Measurements from ENCODE around the gene SLC6A1. TPM values are rescaled to one million over a fixed set of nuclear protein-coding genes. Genes with fewer than 3 reads are reported as not detected.

SLC6A1 gene
- total and polyA plus RNA-seq, 2 of the 4 experiments (the other 2 are of a cell fraction), result 0.02 TPM; not detected in 1

DNA sequence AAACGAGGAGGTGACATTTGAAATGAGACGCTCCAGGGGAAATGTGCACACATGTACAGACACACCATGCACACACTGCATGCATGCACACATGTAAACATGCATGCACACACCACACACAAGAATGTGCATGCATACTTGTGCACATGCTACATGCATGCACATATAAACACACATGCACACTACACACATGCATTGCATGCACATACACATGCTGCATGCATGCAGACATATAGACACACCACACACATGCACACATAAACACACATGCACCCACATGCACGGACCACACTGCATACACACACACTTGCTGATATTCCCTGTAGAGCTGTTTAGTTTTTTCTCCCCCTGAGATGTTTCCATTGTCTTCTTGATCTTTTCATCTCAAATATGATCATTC is 37.8 kb upstream of the SLC6A1 start:
- H3K27me3 ChIP-seq (ENCODE audit: control insufficient read depth, insufficient read depth, low read length), result peaks cover 44% of the 10 kb centered on the region
- H3K79me1 ChIP-seq (ENCODE audit: low read depth in 1 of 2, low read length in 2 of 2), result no peaks in the 10 kb centered on the region
- ATAC-seq (ENCODE audit: low read depth) (no peak), DNase-seq (no peak)
- H2AK9ac ChIP-seq (replicated peaks; ENCODE audit: low read depth, low read length, poor library complexity), result no peak overlapping the region
- no peak overlapping the region for H2AFZ ChIP-seq (replicated peaks; ENCODE audit: low read length, poor library complexity)
- no peaks in the 10 kb centered on the region for H3K36me3 ChIP-seq (ENCODE audit: control insufficient read depth, insufficient read depth, low read length)
- H4K8ac ChIP-seq (ENCODE audit: low read depth in 2 of 2, low read length in 2 of 2), result no peak overlapping the region
- H2BK5ac ChIP-seq (ENCODE audit: low read depth, low read length, poor library complexity, severe bottlenecking), result no peak overlapping the region
- in situ Hi-C loops (cut with MboI; ENCODE audit: low sequenced_read_pairs) (loop anchor here (5.0 kb wide), 1 partner anchor 103 kb away; no protein-coding TSS in a partner anchor), dilution Hi-C loops (cut with HindIII; ENCODE audit: low sequenced_read_pairs, unreplicated experiment) (no loop called here), intact Hi-C loops (cut with micrococcal nuclease) (no loop called here)
- no peak overlapping the region for H3K9ac ChIP-seq (ENCODE audit: low read depth, low read length)
- H3K14ac ChIP-seq (replicated peaks; ENCODE audit: low read depth, low read length), result no peak overlapping the region
- no TSS peak for BruUV-seq (replicated peaks)
- no peak overlapping the region for H3K27ac ChIP-seq (ENCODE audit: insufficient read depth, low read length)
- no peak overlapping the region for H4K91ac ChIP-seq (ENCODE audit: insufficient read depth, low read depth, low read length)
- no peak overlapping the region for H3K4me2 ChIP-seq (ENCODE audit: low read depth, low read length)
- H3K23ac ChIP-seq (ENCODE audit: low read depth, low read length), result no peak overlapping the region
- H2BK120ac ChIP-seq (ENCODE audit: low read depth, low read length), result no peak overlapping the region
- no peak overlapping the region for H3K56ac ChIP-seq (ENCODE audit: extremely low read depth, insufficient read depth, low read length)
- no peak overlapping the region for H2AK5ac ChIP-seq (ENCODE audit: low read depth, low read length)
- ChIA-PET POLR2A (ENCODE audit: unreplicated experiment) (interaction anchor here (0.5 kb wide), 1 partner anchor 7 kb away, joined by 3 read pairs; no protein-coding TSS in a partner anchor), CTCF (no interaction called here)
- no peak overlapping the region for H2BK15ac ChIP-seq (ENCODE audit: low read depth, low read length)
- 88% methylated on average over 1 of the region's 3 CpGs; no CpG with 5 or more reads in 1 of the 2 experiments for WGBS, 2 experiments (ENCODE audit: extremely low coverage in 2 of 2, insufficient read length in 1 of 2)
- no peak overlapping the region for H3K4me3 ChIP-seq (ENCODE audit: insufficient read depth, low read depth, low read length)
- TF ChIP-seq RFX5 (IDR thresholded peaks at IDR 0.05; ENCODE audit: low read depth, low read length), result no peak
- no peak for TF ChIP-seq FOS (IDR thresholded peaks at IDR 0.05; ENCODE audit: low read depth, low read length)
- no peak for TF ChIP-seq CEBPB (IDR thresholded peaks at IDR 0.05; ENCODE audit: low read depth, low read length)
- no peak for TF ChIP-seq MXI1 (IDR thresholded peaks at IDR 0.05; ENCODE audit: borderline replicate concordance, low read depth, low read length)
- TF ChIP-seq POLR2A (IDR thresholded peaks at IDR 0.05; ENCODE audit: low read depth, low read length), result no peak
- TF ChIP-seq, protein P1, sequence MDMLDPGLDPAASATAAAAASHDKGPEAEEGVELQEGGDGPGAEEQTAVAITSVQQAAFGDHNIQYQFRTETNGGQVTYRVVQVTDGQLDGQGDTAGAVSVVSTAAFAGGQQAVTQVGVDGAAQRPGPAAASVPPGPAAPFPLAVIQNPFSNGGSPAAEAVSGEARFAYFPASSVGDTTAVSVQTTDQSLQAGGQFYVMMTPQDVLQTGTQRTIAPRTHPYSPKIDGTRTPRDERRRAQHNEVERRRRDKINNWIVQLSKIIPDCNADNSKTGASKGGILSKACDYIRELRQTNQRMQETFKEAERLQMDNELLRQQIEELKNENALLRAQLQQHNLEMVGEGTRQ (IDR thresholded peaks at IDR 0.05; ENCODE audit: low read depth, low read length), result no peak
- TF ChIP-seq RAD21 (IDR thresholded peaks at IDR 0.05; ENCODE audit: low read length), result no peak
- no peak for TF ChIP-seq NFE2L2 (IDR thresholded peaks at IDR 0.05; ENCODE audit: low read depth, low read length)
- no peak for TF ChIP-seq CHD1 (IDR thresholded peaks at IDR 0.05; ENCODE audit: low read depth, low read length)
- TF ChIP-seq MAFK (IDR thresholded peaks at IDR 0.05; ENCODE audit: low read depth, low read length), result no peak
- no peak for TF ChIP-seq RCOR1 (IDR thresholded peaks at IDR 0.05; ENCODE audit: insufficient replicate concordance, low read length)
- TF ChIP-seq CTCF (conservative IDR thresholded peaks at IDR 0.05; ENCODE audit: low read depth, low read length), result no peak
- TF ChIP-seq BHLHE40 (IDR thresholded peaks at IDR 0.05; ENCODE audit: low read depth, low read length), result no peak
- TF ChIP-seq MAZ (IDR thresholded peaks at IDR 0.05; ENCODE audit: borderline replicate concordance, low read depth, low read length), result no peak
- TF ChIP-seq ELK1 (IDR thresholded peaks at IDR 0.05; ENCODE audit: borderline replicate concordance, low read depth, low read length), result no peak
- no peak for TF ChIP-seq SMC3 (IDR thresholded peaks at IDR 0.05; ENCODE audit: low read depth, low read length)
- H2BK20ac ChIP-seq (ENCODE audit: low read depth, low read length), result no peak overlapping the region
- 0 out of 2 replicates have a peak, but pooled peaks cover 4% of the 10 kb centered on the region for H3K9me1 ChIP-seq (ENCODE audit: insufficient read depth, low read length)
- H3K9me3 ChIP-seq (ENCODE audit: control insufficient read depth, insufficient read depth, low read length), result no peaks in the 10 kb centered on the region
- H4K5ac ChIP-seq (ENCODE audit: low read depth, low read length), result no peak overlapping the region
- H3K18ac ChIP-seq (ENCODE audit: low read depth, low read length), result no peak overlapping the region
- H3K4me1 ChIP-seq (ENCODE audit: control insufficient read depth, insufficient read depth, low read length), result no peaks in the 10 kb centered on the region
- 0 out of 2 replicates have a peak, but pooled peaks cover 4% of the 10 kb centered on the region for H4K20me1 ChIP-seq (ENCODE audit: insufficient read depth, low read length)
- no peak overlapping the region for H3K4ac ChIP-seq (ENCODE audit: low read depth, low read length)

Measured in IMR-90 (cell line).